ENCODE results near the gene ZNF555.

ZNF555 gene

GRCh38 chr19:2846180-2846894, 5.1 kb downstream of the ZNF555 start:
- Histone ChIP-seq H3K27ac (no peak overlapping the region), H3K4me3 (ENCODE audit: low read depth, low read length) (no peak overlapping the region), H3K27me3 (ENCODE audit: insufficient read depth, low read depth, severe bottlenecking) (no peaks in the 10 kb centered on the region), H3K36me3 (peaks cover 20% of the 10 kb centered on the region), H3K9me3 (ENCODE audit: severe bottlenecking) (peaks cover 2% of the 10 kb centered on the region)
- no peak for DNase-seq
- TF ChIP-seq CTCF (IDR thresholded peaks at IDR 0.05; ENCODE audit: low read depth, low read length) = no peak

- H3K27me3 ChIP-seq (ENCODE audit: insufficient read depth, low read depth, severe bottlenecking) = no peaks in the 10 kb centered on the region
- peaks cover 32% of the 10 kb centered on the region for H3K36me3 ChIP-seq
- H3K9me3 ChIP-seq (ENCODE audit: severe bottlenecking) = peaks cover 14% of the 10 kb centered on the region
- no peak for TF ChIP-seq CTCF (IDR thresholded peaks at IDR 0.05; ENCODE audit: low read depth, low read length)
- no peak for DNase-seq
- H3K4me3 ChIP-seq (ENCODE audit: low read depth, low read length) = no peak overlapping the region
- H3K27ac ChIP-seq = no peak overlapping the region
Observed at GRCh38 chr19:2847507-2847906, 6.2 kb downstream of the ZNF555 start.

- Histone ChIP-seq H3K36me3 (peaks cover 43% of the 10 kb centered on the region), H3K27me3 (ENCODE audit: insufficient read depth, low read depth, severe bottlenecking) (no peaks in the 10 kb centered on the region), H3K27ac (no peak overlapping the region), H3K4me3 (ENCODE audit: low read depth, low read length) (no peak overlapping the region), H3K9me3 (ENCODE audit: severe bottlenecking) (peaks cover 24% of the 10 kb centered on the region)
- no peak for DNase-seq
- no peak for TF ChIP-seq CTCF (IDR thresholded peaks at IDR 0.05; ENCODE audit: low read depth, low read length)
Observed at GRCh38 chr19:2848616-2849015, 7.3 kb downstream of the ZNF555 start.

- no peak for TF ChIP-seq CTCF (IDR thresholded peaks at IDR 0.05; ENCODE audit: low read depth, low read length)
- no peak overlapping the region for H3K27ac ChIP-seq
- DNase-seq = no peak
- peaks cover 24% of the 10 kb centered on the region for H3K9me3 ChIP-seq (ENCODE audit: severe bottlenecking)
- H3K27me3 ChIP-seq (ENCODE audit: insufficient read depth, low read depth, severe bottlenecking) = no peaks in the 10 kb centered on the region
- no peak overlapping the region for H3K4me3 ChIP-seq (ENCODE audit: low read depth, low read length)
- H3K36me3 ChIP-seq = peaks cover 50% of the 10 kb centered on the region
Observed at GRCh38 chr19:2850256-2850925, 9.1 kb downstream of the ZNF555 start.

GRCh38 chr19:2852598-2852997, 11.3 kb downstream of the ZNF555 start:
- Histone ChIP-seq H3K4me3 (ENCODE audit: low read depth, low read length) (no peak overlapping the region), H3K36me3 (peaks cover 50% of the 10 kb centered on the region), H3K27me3 (ENCODE audit: insufficient read depth, low read depth, severe bottlenecking) (no peaks in the 10 kb centered on the region), H3K9me3 (ENCODE audit: severe bottlenecking) (peaks cover 24% of the 10 kb centered on the region), H3K27ac (no peak overlapping the region)
- no peak for TF ChIP-seq CTCF (IDR thresholded peaks at IDR 0.05; ENCODE audit: low read depth, low read length)
- DNase-seq = no peak

Data from WERI-Rb-1 (cell line).